ENCODE results near the gene SIPA1L3.

SIPA1L3 gene

GRCh38 chr19:37995346-37995745 is 88.3 kb downstream of the SIPA1L3 start:
- no CpG with 5 or more reads among the region's 7 CpGs for WGBS, 2 donors (ENCODE audit: extremely low coverage in 2 of 2, insufficient read length in 2 of 2, insufficient replicate concordance in 1 of 2)
- Histone ChIP-seq H3K79me1 (ENCODE audit: low read depth, low read length) (peaks cover 4% of the 10 kb centered on the region), H4K91ac (ENCODE audit: low read depth, low read length, poor library complexity) (no peak overlapping the region), H3K4me2 (ENCODE audit: insufficient read depth, low read length, poor library complexity, severe bottlenecking) (no peak overlapping the region), H3K4me3 (ENCODE audit: low read length in 2 of 2) (no peak overlapping the region), H2BK15ac (ENCODE audit: low read length) (no peak overlapping the region), H2AFZ (ENCODE audit: low read length) (no peak overlapping the region), H3K23ac (ENCODE audit: low read depth, low read length, poor library complexity) (no peak overlapping the region), H3K4me1 (ENCODE audit: control insufficient read depth in 2 of 2, insufficient read depth in 1 of 2, low read depth in 1 of 2, low read length in 2 of 2) (peaks cover 0 to 4% of the 10 kb centered on the region in 2 donors), H3K14ac (ENCODE audit: low read length) (no peak overlapping the region), H3K4ac (ENCODE audit: low read length) (no peak overlapping the region), H3K18ac (ENCODE audit: low read length) (no peak overlapping the region), H4K8ac (ENCODE audit: low read depth, low read length) (no peak overlapping the region), H3K27me3 (ENCODE audit: control insufficient read depth in 3 of 3, insufficient read depth in 3 of 3, low read depth in 1 of 3, low read length in 3 of 3) (no peaks in the 10 kb centered on the region), H3K27ac (replicated peaks; ENCODE audit: low read length) (no peak overlapping the region), H2AK5ac (ENCODE audit: low read depth, low read length) (no peak overlapping the region), H2BK12ac (ENCODE audit: low read length) (no peak overlapping the region), H3K9ac (ENCODE audit: low read depth, low read length, poor library complexity) (no peak overlapping the region), H2BK5ac (ENCODE audit: low read length) (no peak overlapping the region), H3K36me3 (replicated peaks in 1 of 2; ENCODE audit: control insufficient read depth in 2 of 2, insufficient read depth in 2 of 2, low read length in 2 of 2) (no peaks in the 10 kb centered on the region), H2BK120ac (ENCODE audit: low read depth, low read length) (no peak overlapping the region), H3K9me3 (replicated peaks in 1 of 2; ENCODE audit: control insufficient read depth in 2 of 2, insufficient read depth in 1 of 2, low read depth in 1 of 2, low read length in 2 of 2) (no peaks in the 10 kb centered on the region)
- DNase-seq (ENCODE audit: low spot score) = no peak

GRCh38 chr19:37997911-37998344 is 90.9 kb downstream of the SIPA1L3 start:
- no peak overlapping the region for H3K4me2 ChIP-seq (ENCODE audit: insufficient read depth, low read length, poor library complexity, severe bottlenecking)
- no peak overlapping the region for H4K8ac ChIP-seq (ENCODE audit: low read depth, low read length)
- no peak overlapping the region for H3K27ac ChIP-seq (replicated peaks; ENCODE audit: low read length)
- no peak overlapping the region for H3K9ac ChIP-seq (ENCODE audit: low read depth, low read length, poor library complexity)
- no peak overlapping the region for H2BK120ac ChIP-seq (ENCODE audit: low read depth, low read length)
- no peak overlapping the region for H2BK12ac ChIP-seq (ENCODE audit: low read length)
- no peaks in the 10 kb centered on the region for H3K36me3 ChIP-seq (replicated peaks in 1 of 2; ENCODE audit: control insufficient read depth in 2 of 2, insufficient read depth in 2 of 2, low read length in 2 of 2)
- H2AFZ ChIP-seq (ENCODE audit: low read length) = no peak overlapping the region
- no peak overlapping the region for H2BK5ac ChIP-seq (ENCODE audit: low read length)
- DNase-seq (ENCODE audit: low spot score) = no peak
- no peak overlapping the region for H3K4me3 ChIP-seq (ENCODE audit: low read length in 2 of 2)
- no peak overlapping the region for H4K91ac ChIP-seq (ENCODE audit: low read depth, low read length, poor library complexity)
- H2BK15ac ChIP-seq (ENCODE audit: low read length) = no peak overlapping the region
- no peak overlapping the region for H3K23ac ChIP-seq (ENCODE audit: low read depth, low read length, poor library complexity)
- WGBS, 2 donors (ENCODE audit: extremely low coverage in 2 of 2, insufficient read length in 2 of 2, insufficient replicate concordance in 1 of 2) = no CpG with 5 or more reads among the region's 3 CpGs
- H3K4ac ChIP-seq (ENCODE audit: low read length) = no peak overlapping the region
- no peak overlapping the region for H3K14ac ChIP-seq (ENCODE audit: low read length)
- H3K18ac ChIP-seq (ENCODE audit: low read length) = no peak overlapping the region
- no peak overlapping the region for H2AK5ac ChIP-seq (ENCODE audit: low read depth, low read length)
- no peaks in the 10 kb centered on the region for H3K79me1 ChIP-seq (ENCODE audit: low read depth, low read length)
- H3K27me3 ChIP-seq (ENCODE audit: control insufficient read depth in 3 of 3, insufficient read depth in 3 of 3, low read depth in 1 of 3, low read length in 3 of 3) = no peaks in the 10 kb centered on the region
- H3K9me3 ChIP-seq (replicated peaks in 1 of 2; ENCODE audit: control insufficient read depth in 2 of 2, insufficient read depth in 1 of 2, low read depth in 1 of 2, low read length in 2 of 2) = no peaks in the 10 kb centered on the region
- peaks cover 0 to 3% of the 10 kb centered on the region in 2 donors for H3K4me1 ChIP-seq (ENCODE audit: control insufficient read depth in 2 of 2, insufficient read depth in 1 of 2, low read depth in 1 of 2, low read length in 2 of 2)

GRCh38 chr19:37998801-37999308 is 91.8 kb downstream of the SIPA1L3 start:
- H3K9ac ChIP-seq (ENCODE audit: low read depth, low read length, poor library complexity) = no peak overlapping the region
- no peak overlapping the region for H2AK5ac ChIP-seq (ENCODE audit: low read depth, low read length)
- H3K4me3 ChIP-seq (ENCODE audit: low read length in 2 of 2) = no peak overlapping the region
- no peak overlapping the region for H3K4ac ChIP-seq (ENCODE audit: low read length)
- peaks cover 5 to 9% of the 10 kb centered on the region in 2 donors for H3K4me1 ChIP-seq (ENCODE audit: control insufficient read depth in 2 of 2, insufficient read depth in 1 of 2, low read depth in 1 of 2, low read length in 2 of 2)
- H4K8ac ChIP-seq (ENCODE audit: low read depth, low read length) = no peak overlapping the region
- H3K18ac ChIP-seq (ENCODE audit: low read length) = no peak overlapping the region
- no peak overlapping the region for H3K14ac ChIP-seq (ENCODE audit: low read length)
- no peak overlapping the region for H2BK120ac ChIP-seq (ENCODE audit: low read depth, low read length)
- no peak overlapping the region for H3K23ac ChIP-seq (ENCODE audit: low read depth, low read length, poor library complexity)
- DNase-seq (ENCODE audit: low spot score) = no peak
- no peak overlapping the region for H2BK15ac ChIP-seq (ENCODE audit: low read length)
- H2AFZ ChIP-seq (ENCODE audit: low read length) = no peak overlapping the region
- H3K9me3 ChIP-seq (replicated peaks in 1 of 2; ENCODE audit: control insufficient read depth in 2 of 2, insufficient read depth in 1 of 2, low read depth in 1 of 2, low read length in 2 of 2) = no peaks in the 10 kb centered on the region
- H3K4me2 ChIP-seq (ENCODE audit: insufficient read depth, low read length, poor library complexity, severe bottlenecking) = no peak overlapping the region
- H3K27ac ChIP-seq (replicated peaks; ENCODE audit: low read length) = no peak overlapping the region
- H2BK12ac ChIP-seq (ENCODE audit: low read length) = no peak overlapping the region
- H3K36me3 ChIP-seq (replicated peaks in 1 of 2; ENCODE audit: control insufficient read depth in 2 of 2, insufficient read depth in 2 of 2, low read length in 2 of 2) = no peaks in the 10 kb centered on the region
- no peak overlapping the region for H4K91ac ChIP-seq (ENCODE audit: low read depth, low read length, poor library complexity)
- no CpG with 5 or more reads among the region's 3 CpGs for WGBS, 2 donors (ENCODE audit: extremely low coverage in 2 of 2, insufficient read length in 2 of 2, insufficient replicate concordance in 1 of 2)
- H3K27me3 ChIP-seq (ENCODE audit: control insufficient read depth in 3 of 3, insufficient read depth in 3 of 3, low read depth in 1 of 3, low read length in 3 of 3) = no peaks in the 10 kb centered on the region
- no peak overlapping the region for H2BK5ac ChIP-seq (ENCODE audit: low read length)
- no peaks in the 10 kb centered on the region for H3K79me1 ChIP-seq (ENCODE audit: low read depth, low read length)

DNA sequence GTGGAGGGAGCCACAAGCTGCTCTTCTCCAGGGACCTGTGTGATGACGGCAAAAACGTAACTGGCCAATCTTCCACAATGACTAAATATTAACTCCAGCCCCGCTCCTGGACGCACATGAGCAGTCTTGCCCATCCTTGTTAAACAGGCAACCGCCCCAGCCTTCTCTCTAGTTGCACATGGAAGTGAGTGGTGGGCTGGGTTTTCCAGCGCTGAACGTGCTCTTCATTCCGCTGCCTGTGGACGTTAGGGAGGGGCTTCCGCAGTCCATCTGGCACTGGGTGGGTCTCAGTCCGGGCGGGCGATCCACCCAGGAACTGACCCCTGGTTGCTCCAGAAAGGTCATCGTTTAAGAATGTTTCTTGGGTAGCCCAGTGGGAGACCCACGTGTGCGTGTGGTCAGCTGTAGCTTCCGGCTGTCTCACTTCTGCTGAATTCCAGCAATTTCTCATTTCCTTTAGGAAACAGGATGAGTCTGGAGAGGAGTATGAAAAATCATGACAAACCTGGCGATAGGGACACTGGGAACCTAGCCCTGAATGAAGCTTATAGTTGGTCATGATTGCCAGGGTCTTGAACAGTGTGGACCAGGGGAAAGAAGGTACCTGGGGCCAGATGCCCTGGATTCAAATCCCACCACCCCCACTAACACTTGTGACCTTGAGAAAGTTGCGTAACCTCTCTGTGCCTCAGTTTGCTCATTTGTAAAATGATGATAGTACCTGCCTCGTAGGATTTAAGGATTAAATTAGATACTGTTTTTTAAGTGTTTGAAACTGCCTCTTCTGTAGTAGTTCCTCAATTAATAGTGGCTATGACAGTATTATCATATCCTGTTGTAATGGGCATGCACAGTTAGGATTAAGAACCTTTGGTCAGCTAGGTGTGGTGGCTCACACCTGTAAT is 92.6 kb downstream of the SIPA1L3 start:
- no peak for DNase-seq (ENCODE audit: low spot score)
- WGBS, 2 donors (ENCODE audit: extremely low coverage in 2 of 2, insufficient read length in 2 of 2, insufficient replicate concordance in 1 of 2) = no CpG with 5 or more reads among the region's 20 CpGs
- H3K27ac ChIP-seq (replicated peaks; ENCODE audit: low read length) = no peak overlapping the region

More for the DNA sequence above, 92.6 kb downstream of the SIPA1L3 start:
- H2BK5ac ChIP-seq (ENCODE audit: low read length) = no peak overlapping the region
- H3K4me3 ChIP-seq (ENCODE audit: low read length in 2 of 2) = no peak overlapping the region
- H2AK5ac ChIP-seq (ENCODE audit: low read depth, low read length) = no peak overlapping the region
- H3K4ac ChIP-seq (ENCODE audit: low read length) = no peak overlapping the region
- no peak overlapping the region for H4K91ac ChIP-seq (ENCODE audit: low read depth, low read length, poor library complexity)
- no peaks in the 10 kb centered on the region for H3K36me3 ChIP-seq (replicated peaks in 1 of 2; ENCODE audit: control insufficient read depth in 2 of 2, insufficient read depth in 2 of 2, low read length in 2 of 2)
- no peak overlapping the region for H3K4me2 ChIP-seq (ENCODE audit: insufficient read depth, low read length, poor library complexity, severe bottlenecking)
- H3K9me3 ChIP-seq (replicated peaks in 1 of 2; ENCODE audit: control insufficient read depth in 2 of 2, insufficient read depth in 1 of 2, low read depth in 1 of 2, low read length in 2 of 2) = no peaks in the 10 kb centered on the region
- no peak overlapping the region for H3K9ac ChIP-seq (ENCODE audit: low read depth, low read length, poor library complexity)
- H3K18ac ChIP-seq (ENCODE audit: low read length) = no peak overlapping the region
- peaks cover 7 to 12% of the 10 kb centered on the region in 2 donors for H3K4me1 ChIP-seq (ENCODE audit: control insufficient read depth in 2 of 2, insufficient read depth in 1 of 2, low read depth in 1 of 2, low read length in 2 of 2)
- no peak overlapping the region for H2BK12ac ChIP-seq (ENCODE audit: low read length)
- no peak overlapping the region for H3K23ac ChIP-seq (ENCODE audit: low read depth, low read length, poor library complexity)
- no peak overlapping the region for H2BK15ac ChIP-seq (ENCODE audit: low read length)
- no peak overlapping the region for H3K14ac ChIP-seq (ENCODE audit: low read length)
- H3K27me3 ChIP-seq (ENCODE audit: control insufficient read depth in 3 of 3, insufficient read depth in 3 of 3, low read depth in 1 of 3, low read length in 3 of 3) = no peaks in the 10 kb centered on the region
- no peak overlapping the region for H2BK120ac ChIP-seq (ENCODE audit: low read depth, low read length)
- no peak overlapping the region for H2AFZ ChIP-seq (ENCODE audit: low read length)
- H4K8ac ChIP-seq (ENCODE audit: low read depth, low read length) = no peak overlapping the region
- no peaks in the 10 kb centered on the region for H3K79me1 ChIP-seq (ENCODE audit: low read depth, low read length)

All from neuronal stem cell (in vitro differentiated cells).